ENCODE measurements around the gene NPVF. TPM values are rescaled to one million over a fixed set of nuclear protein-coding genes. Genes with fewer than 3 reads are reported as not detected.
A peak's percentile ranks its signal among the peaks of the same experiment; 100 is the strongest.

NPVF gene
- not detected in 2 replicates for total RNA-seq (2014; rRNA removed; shearing (Covaris generic))

GRCh38 chr7:25228386-25228785 lies at the start of gene NPVF:
NPVF (minus strand) TSS chr7:25228486; CDS start chr7:25228439, 47 bp downstream.
- no peak for DNase-seq (ENCODE audit: low read depth)

- DNase-seq (ENCODE audit: low read depth) = peak; percentile 5
These were observed 44.0 kb upstream of the NPVF start for GRCh38 chr7:25272265-25272664.

GRCh38 chr7:25263337-25263736 lies 35.1 kb upstream of the NPVF start:
- peak; percentile 20 for DNase-seq (ENCODE audit: low read depth)

GRCh38 chr7:25262586-25262985 lies 34.3 kb upstream of the NPVF start:
- peak; percentile 94 for DNase-seq (ENCODE audit: low read depth)

- no peak for DNase-seq (ENCODE audit: low read depth)
These were observed 33.4 kb upstream of the NPVF start for GRCh38 chr7:25261545-25262140.

- DNase-seq (ENCODE audit: low read depth) = peak; percentile 74
These were observed 32.7 kb upstream of the NPVF start for GRCh38 chr7:25260862-25261494.

- DNase-seq (ENCODE audit: low read depth) = peak; percentile 84
These were observed 31.4 kb upstream of the NPVF start for GRCh38 chr7:25259487-25260243.

GRCh38 chr7:25256333-25256819 lies 28.1 kb upstream of the NPVF start:
- no peak for DNase-seq (ENCODE audit: low read depth)

GRCh38 chr7:25255611-25256332 lies 27.5 kb upstream of the NPVF start:
- DNase-seq (ENCODE audit: low read depth) = no peak

- no peak for DNase-seq (ENCODE audit: low read depth)
These were observed 26.3 kb upstream of the NPVF start for GRCh38 chr7:25254604-25255003.

GRCh38 chr7:25253714-25254113 lies 25.4 kb upstream of the NPVF start:
- DNase-seq (ENCODE audit: low read depth) = no peak

- peak; percentile 28 for DNase-seq (ENCODE audit: low read depth)
These were observed 22.1 kb upstream of the NPVF start for GRCh38 chr7:25250386-25250785.

- no peak for DNase-seq (ENCODE audit: low read depth)
These were observed 21.5 kb upstream of the NPVF start for GRCh38 chr7:25249772-25250171.

- DNase-seq (ENCODE audit: low read depth) = no peak
These were observed 18.0 kb upstream of the NPVF start for GRCh38 chr7:25246306-25246705.

- no peak for DNase-seq (ENCODE audit: low read depth)
These were observed 16.2 kb upstream of the NPVF start for GRCh38 chr7:25244254-25245033.

GRCh38 chr7:25242678-25243077 lies 14.4 kb upstream of the NPVF start:
- no peak for DNase-seq (ENCODE audit: low read depth)

- DNase-seq (ENCODE audit: low read depth) = no peak
These were observed 12.6 kb upstream of the NPVF start for GRCh38 chr7:25240896-25241295.

GRCh38 chr7:25240340-25240739 lies 12.1 kb upstream of the NPVF start:
- no peak for DNase-seq (ENCODE audit: low read depth)

- no peak for DNase-seq (ENCODE audit: low read depth)
These were observed 11.6 kb upstream of the NPVF start for GRCh38 chr7:25239888-25240287.

- DNase-seq (ENCODE audit: low read depth) = no peak
These were observed 9.9 kb upstream of the NPVF start for GRCh38 chr7:25238066-25238725.

GRCh38 chr7:25235471-25235870 lies 7.2 kb upstream of the NPVF start:
- DNase-seq (ENCODE audit: low read depth) = no peak
